GM20000 (cell line): Measurements from ENCODE around the gene COPG1.

Source experiments
- DNase-seq: peaks from one replicate; pipeline ENCODE4 v3.0.0; 2012; ENCODE audit warnings: low spot score
- TF ChIP-seq, protein P1 (sequence below): IDR thresholded peaks from 2 replicates; pipeline ENCODE4 v1.5.1; 2012; ENCODE audit warnings: mild to moderate bottlenecking, control low read depth; ENCODE audit errors: extremely low read depth, missing control alignments

COPG1 gene

GRCh38 chr3:129233538-129233937 is 15.9 kb upstream of the COPG1 start:
- TF ChIP-seq, protein P1, sequence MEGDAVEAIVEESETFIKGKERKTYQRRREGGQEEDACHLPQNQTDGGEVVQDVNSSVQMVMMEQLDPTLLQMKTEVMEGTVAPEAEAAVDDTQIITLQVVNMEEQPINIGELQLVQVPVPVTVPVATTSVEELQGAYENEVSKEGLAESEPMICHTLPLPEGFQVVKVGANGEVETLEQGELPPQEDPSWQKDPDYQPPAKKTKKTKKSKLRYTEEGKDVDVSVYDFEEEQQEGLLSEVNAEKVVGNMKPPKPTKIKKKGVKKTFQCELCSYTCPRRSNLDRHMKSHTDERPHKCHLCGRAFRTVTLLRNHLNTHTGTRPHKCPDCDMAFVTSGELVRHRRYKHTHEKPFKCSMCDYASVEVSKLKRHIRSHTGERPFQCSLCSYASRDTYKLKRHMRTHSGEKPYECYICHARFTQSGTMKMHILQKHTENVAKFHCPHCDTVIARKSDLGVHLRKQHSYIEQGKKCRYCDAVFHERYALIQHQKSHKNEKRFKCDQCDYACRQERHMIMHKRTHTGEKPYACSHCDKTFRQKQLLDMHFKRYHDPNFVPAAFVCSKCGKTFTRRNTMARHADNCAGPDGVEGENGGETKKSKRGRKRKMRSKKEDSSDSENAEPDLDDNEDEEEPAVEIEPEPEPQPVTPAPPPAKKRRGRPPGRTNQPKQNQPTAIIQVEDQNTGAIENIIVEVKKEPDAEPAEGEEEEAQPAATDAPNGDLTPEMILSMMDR, result no peak
- peak; percentile 68 for DNase-seq

DNA sequence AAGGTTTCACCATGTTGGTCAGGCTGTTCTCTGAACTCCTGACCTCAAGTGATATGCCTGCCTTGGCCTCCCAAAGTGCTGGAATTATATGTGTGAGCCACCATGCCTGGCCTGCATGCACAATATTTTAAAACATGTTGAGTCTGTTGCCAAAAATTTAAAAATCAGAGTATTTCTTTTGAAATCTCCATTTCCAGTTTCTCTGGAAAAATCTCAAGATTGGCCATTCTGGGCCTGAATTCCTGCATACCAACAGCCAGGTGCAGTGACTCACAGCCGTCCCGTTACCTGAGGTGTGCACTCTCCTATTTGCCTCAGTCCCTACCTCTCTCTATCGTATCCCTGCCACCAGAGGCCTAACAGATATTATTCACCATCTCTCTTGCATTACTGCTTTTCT is 15.0 kb upstream of the COPG1 start:
- DNase-seq, result no peak
- TF ChIP-seq, protein P1, result no peak

DNA sequence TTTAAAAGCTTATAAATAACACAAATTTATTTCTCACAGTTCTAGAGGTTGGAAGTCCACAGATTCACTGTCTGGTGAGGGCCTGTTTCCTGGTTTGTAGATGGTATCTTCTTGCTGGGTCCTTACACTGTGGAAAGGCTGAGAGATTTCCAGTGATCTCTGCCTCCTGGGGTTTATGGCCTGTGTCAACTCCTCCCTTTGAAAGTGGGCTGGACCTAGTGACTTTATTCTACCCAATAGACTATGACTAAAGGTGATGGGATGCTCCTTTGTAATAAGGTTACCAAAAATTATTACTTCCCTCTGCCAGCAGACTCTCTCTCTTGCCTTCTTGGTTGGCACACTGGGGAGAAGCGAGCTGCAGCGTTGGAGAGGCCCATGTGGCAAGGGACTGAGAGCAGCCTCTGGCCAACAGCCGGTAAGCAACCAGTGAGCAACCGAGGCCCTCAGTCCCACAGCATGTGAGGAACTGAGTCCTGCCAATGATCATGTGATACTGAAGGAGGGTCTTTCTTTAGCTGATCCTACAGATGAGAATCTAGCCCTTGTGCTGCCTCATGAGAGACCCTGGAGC is 14.0 kb upstream of the COPG1 start:
- no peak for DNase-seq
- TF ChIP-seq, protein P1, result no peak

DNA sequence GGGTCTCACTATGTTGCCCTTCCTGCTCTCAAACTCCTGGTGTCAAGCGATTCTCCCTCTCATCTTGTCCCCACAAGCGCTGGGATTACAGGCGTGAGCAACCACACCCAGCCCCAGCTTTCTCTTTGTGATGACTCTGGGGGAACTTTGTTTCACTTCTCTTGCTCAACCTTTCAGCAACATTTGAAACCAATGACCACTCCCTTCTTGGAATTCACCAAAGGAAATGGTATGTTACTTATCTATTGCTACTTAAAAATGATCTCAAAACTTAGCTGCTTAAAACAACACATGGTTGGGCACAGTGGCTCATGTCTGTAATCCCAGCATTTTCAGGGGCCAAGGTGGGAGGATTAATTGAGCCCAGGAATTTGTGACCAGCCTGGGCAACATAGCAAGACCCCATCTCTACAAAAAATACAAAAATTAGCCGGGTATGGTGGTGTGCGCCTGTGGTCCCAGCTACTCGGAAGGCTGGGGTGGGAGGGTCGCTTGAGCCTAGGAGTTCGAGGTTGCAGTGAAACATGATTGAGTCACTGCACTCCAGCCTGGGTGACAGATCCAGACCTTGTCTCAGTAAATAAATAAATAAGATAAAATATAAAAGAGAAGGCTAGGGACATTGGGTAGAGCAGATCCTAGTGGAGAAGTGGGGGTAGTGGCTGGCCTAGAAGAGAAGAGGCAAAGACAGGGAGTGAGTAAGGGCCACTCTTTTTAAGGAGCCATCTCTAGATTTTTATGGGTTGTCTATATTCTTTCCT is 10.3 kb upstream of the COPG1 start:
- TF ChIP-seq, protein P1, result no peak
- DNase-seq, result no peak

DNA sequence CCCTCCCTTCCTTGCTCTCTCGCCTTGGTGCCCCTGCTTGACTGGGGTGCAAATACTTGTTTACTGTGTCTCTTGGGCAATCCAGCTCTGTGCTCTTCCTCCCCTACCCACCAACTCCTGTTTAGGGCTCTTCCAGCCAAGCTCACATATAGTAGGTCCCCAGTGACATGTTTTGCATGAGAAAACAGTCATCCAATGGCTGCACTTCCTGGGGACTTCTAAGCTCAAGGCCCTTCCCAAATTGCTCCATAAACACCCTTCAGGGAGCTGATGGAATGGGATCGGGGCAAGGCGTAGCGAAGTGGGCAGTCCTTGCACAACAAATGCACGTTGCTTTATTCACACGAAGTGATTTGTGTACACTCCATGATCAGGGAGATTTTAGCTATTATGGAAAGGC is 9.4 kb upstream of the COPG1 start:
- no peak for DNase-seq
- TF ChIP-seq, protein P1, result no peak

GRCh38 chr3:129240436-129240835 is 9.0 kb upstream of the COPG1 start:
- TF ChIP-seq, protein P1, result no peak
- no peak for DNase-seq

GRCh38 chr3:129245141-129245540 is 4.3 kb upstream of the COPG1 start:
- no peak for DNase-seq
- TF ChIP-seq, protein P1, result no peak
